Bronchial epithelial cell (primary cell): Measurements from ENCODE around the gene HIP1. TPM values are rescaled to one million over a fixed set of nuclear protein-coding genes. Genes with fewer than 3 reads are reported as not detected.
"Not testable (repeated sequence)": the region's sequence is repeated elsewhere in the genome, so short reads cannot be mapped to it uniquely, and the experiment has no call there.

Source experiments
- DNase-seq: peaks from one replicate; pipeline ENCODE4 v3.0.0-alpha.2; 2010; ENCODE audit warnings: low read depth
- FAIRE-seq: peaks from 2 replicates; lab custom pipeline; 2011; peaks lifted over from hg19 to GRCh38; lab: Jason Lieb, UNC
- H3K27me3 ChIP-seq: 2 replicates; pipeline ENCODE4 v1.5.1; 2011; ENCODE audit warnings: low read length; ENCODE audit not compliant: control insufficient read depth, insufficient read depth
- H3K36me3 ChIP-seq: 2 replicates; pipeline ENCODE4 v1.5.1; 2011; ENCODE audit warnings: low read length; ENCODE audit not compliant: control insufficient read depth, insufficient read depth
- H3K4me3 ChIP-seq: 2 replicates; pipeline ENCODE4 v1.5.1; 2011; ENCODE audit warnings: mild to moderate bottlenecking, low read depth, low read length, control low read depth
- total RNA-seq: library from RNA; depleted of rRNA; stranded (reverse); fragments of >200 nt; gene quantifications from 2 replicates; pipeline ENCODE4 v1.2.1, GENCODE V29; 2014
- TF ChIP-seq, protein P1 (sequence below): IDR thresholded peaks from 2 replicates; pipeline ENCODE4 v1.5.1; 2011; ENCODE audit warnings: mild to moderate bottlenecking, moderate library complexity, low read length, control low read depth, inconsistent platforms; ENCODE audit not compliant: insufficient read depth, severe bottlenecking

The HIP1 gene
- total RNA-seq, 1 donor from 2014 or later, result 3.2 TPM

DNA sequence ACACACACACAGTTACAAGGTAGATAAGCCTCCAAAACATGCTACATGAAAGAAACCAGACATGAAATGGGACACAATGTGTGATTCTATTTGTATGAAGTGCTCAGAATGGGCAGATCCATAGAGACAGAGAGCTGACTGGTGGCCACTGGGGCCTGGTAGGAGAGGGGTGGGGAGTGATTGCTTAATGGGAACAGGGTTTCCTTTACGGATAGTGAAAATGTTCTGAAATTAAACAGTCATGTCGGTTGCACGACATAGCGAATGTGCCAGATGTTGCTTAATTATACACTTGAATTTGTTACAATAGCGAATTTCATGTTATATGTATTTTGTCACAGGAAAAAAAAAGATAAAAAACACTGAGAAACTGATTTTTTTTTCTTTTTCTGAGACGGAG is 124.3 kb downstream of the HIP1 start:
- H3K36me3 ChIP-seq, result no peaks in the 10 kb centered on the region
- FAIRE-seq, result no peak
- no peaks in the 10 kb centered on the region for H3K27me3 ChIP-seq
- TF ChIP-seq, protein P1, sequence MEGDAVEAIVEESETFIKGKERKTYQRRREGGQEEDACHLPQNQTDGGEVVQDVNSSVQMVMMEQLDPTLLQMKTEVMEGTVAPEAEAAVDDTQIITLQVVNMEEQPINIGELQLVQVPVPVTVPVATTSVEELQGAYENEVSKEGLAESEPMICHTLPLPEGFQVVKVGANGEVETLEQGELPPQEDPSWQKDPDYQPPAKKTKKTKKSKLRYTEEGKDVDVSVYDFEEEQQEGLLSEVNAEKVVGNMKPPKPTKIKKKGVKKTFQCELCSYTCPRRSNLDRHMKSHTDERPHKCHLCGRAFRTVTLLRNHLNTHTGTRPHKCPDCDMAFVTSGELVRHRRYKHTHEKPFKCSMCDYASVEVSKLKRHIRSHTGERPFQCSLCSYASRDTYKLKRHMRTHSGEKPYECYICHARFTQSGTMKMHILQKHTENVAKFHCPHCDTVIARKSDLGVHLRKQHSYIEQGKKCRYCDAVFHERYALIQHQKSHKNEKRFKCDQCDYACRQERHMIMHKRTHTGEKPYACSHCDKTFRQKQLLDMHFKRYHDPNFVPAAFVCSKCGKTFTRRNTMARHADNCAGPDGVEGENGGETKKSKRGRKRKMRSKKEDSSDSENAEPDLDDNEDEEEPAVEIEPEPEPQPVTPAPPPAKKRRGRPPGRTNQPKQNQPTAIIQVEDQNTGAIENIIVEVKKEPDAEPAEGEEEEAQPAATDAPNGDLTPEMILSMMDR, result no peak
- DNase-seq, result no peak
- H3K4me3 ChIP-seq, result no peak overlapping the region

DNA sequence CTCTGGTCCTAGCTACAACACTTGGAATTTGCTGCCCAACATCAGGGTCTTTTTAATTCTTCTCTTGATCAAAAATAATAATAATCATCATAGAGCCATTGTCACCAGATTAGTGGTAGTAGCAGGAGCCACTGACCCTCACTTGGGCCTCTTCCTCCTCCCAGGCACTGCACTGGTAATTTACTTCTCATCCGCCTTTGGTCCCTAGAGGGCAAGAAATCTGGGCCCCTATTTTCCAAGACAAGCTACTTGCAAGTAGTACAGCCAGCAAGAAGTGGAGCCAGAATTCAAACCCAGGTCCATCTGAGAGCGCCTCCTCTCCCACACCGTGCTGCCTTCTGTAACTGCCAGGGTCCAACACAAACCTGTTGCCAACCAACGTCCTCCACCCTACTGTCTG is 125.4 kb downstream of the HIP1 start:
- no peak for DNase-seq
- no peaks in the 10 kb centered on the region for H3K27me3 ChIP-seq
- H3K4me3 ChIP-seq, result no peak overlapping the region
- TF ChIP-seq, protein P1, result no peak
- FAIRE-seq, result no peak
- H3K36me3 ChIP-seq, result no peaks in the 10 kb centered on the region

GRCh38 chr7:75611557-75612178 is 127.1 kb downstream of the HIP1 start:
- TF ChIP-seq, protein P1, result no peak
- no peak for FAIRE-seq
- no peak for DNase-seq
- Histone ChIP-seq H3K36me3 (no peaks in the 10 kb centered on the region), H3K4me3 (no peak overlapping the region), H3K27me3 (no peaks in the 10 kb centered on the region)

DNA sequence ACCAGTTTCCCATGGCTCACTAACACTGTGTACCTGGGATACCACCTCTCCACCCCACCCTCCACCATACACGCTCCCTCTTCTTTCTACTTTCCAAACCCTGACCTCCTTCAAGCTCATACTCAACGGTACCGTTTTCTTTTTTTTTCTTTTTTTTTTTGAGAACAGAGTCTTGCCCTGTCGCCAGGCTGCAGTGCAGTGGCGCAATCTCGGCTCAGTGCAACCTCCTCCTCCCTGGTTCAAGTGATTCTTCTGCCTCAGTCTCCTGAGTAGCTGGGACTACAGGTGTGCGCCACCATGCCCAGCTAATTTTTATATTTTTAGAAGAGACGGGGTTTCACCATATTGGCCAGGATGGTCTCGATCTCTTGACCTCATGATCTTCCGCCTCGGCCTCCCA is 129.3 kb downstream of the HIP1 start:
- FAIRE-seq, H3K27me3 ChIP-seq, H3K36me3 ChIP-seq, H3K4me3 ChIP-seq, DNase-seq: not testable (repeated sequence)

GRCh38 chr7:75608451-75609122 is 130.2 kb downstream of the HIP1 start:
- H3K27me3 ChIP-seq, result no peaks in the 10 kb centered on the region
- TF ChIP-seq, protein P1, result no peak
- H3K4me3 ChIP-seq, result no peak overlapping the region
- no peaks in the 10 kb centered on the region for H3K36me3 ChIP-seq
- FAIRE-seq, result no peak
- no peak for DNase-seq

- DNase-seq (no peak), FAIRE-seq (no peak)
- TF ChIP-seq, protein P1, result no peak
- Histone ChIP-seq H3K27me3 (no peaks in the 10 kb centered on the region), H3K36me3 (no peaks in the 10 kb centered on the region), H3K4me3 (no peak overlapping the region)
These were observed 134.3 kb downstream of the HIP1 start for GRCh38 chr7:75604408-75604807.

- not testable (repeated sequence) for FAIRE-seq, DNase-seq, H3K27me3 ChIP-seq, H3K36me3 ChIP-seq, H3K4me3 ChIP-seq
These were observed 135.9 kb downstream of the HIP1 start for GRCh38 chr7:75602831-75603230.
